Measurements from ENCODE around the gene MSI2.

Gene MSI2

GRCh38 chr17:57375040-57375769 is 118.9 kb downstream of the MSI2 start:
- DNase-seq, result no peak

GRCh38 chr17:57375770-57376225 is 119.5 kb downstream of the MSI2 start:
- no peak for DNase-seq

- no peak for DNase-seq
Observed at GRCh38 chr17:57377094-57377493, 120.8 kb downstream of the MSI2 start.

- DNase-seq, result no peak
Observed at GRCh38 chr17:57379237-57379894, 123.0 kb downstream of the MSI2 start.

- DNase-seq, result no peak
Observed at GRCh38 chr17:57379895-57380434, 123.6 kb downstream of the MSI2 start.

GRCh38 chr17:57381498-57381897 is 125.2 kb downstream of the MSI2 start:
- DNase-seq, result no peak

- DNase-seq, result no peak
Observed at GRCh38 chr17:57384219-57384618, 127.9 kb downstream of the MSI2 start.

GRCh38 chr17:57385975-57386374 is 129.7 kb downstream of the MSI2 start:
- DNase-seq, result no peak

GRCh38 chr17:57387575-57387974 is 131.3 kb downstream of the MSI2 start:
- no peak for DNase-seq

GRCh38 chr17:57388131-57388725 is 131.9 kb downstream of the MSI2 start:
- DNase-seq, result no peak

- no peak for DNase-seq
Observed at GRCh38 chr17:57389473-57389872, 133.2 kb downstream of the MSI2 start.

GRCh38 chr17:57391076-57391825 is 134.9 kb downstream of the MSI2 start:
- no peak for DNase-seq

- DNase-seq, result no peak
Observed at GRCh38 chr17:57391857-57392471, 135.6 kb downstream of the MSI2 start.

- no peak for DNase-seq
Observed at GRCh38 chr17:57393368-57393767, 137.0 kb downstream of the MSI2 start.

- no peak for DNase-seq
Observed at GRCh38 chr17:57394375-57394774, 138.1 kb downstream of the MSI2 start.

GRCh38 chr17:57395721-57396321 is 139.5 kb downstream of the MSI2 start:
- no peak for DNase-seq

- DNase-seq, result no peak
Observed at GRCh38 chr17:57396511-57396921, 140.2 kb downstream of the MSI2 start.

- DNase-seq, result no peak
Observed at GRCh38 chr17:57397402-57397801, 141.1 kb downstream of the MSI2 start.

GRCh38 chr17:57399690-57400089 is 143.4 kb downstream of the MSI2 start:
- DNase-seq, result no peak

- DNase-seq, result no peak
Observed at GRCh38 chr17:57400648-57401047, 144.3 kb downstream of the MSI2 start.

- no peak for DNase-seq
Observed at GRCh38 chr17:57401556-57402488, 145.5 kb downstream of the MSI2 start.

Data from activated CD8-positive, alpha-beta memory T cell treated with anti-CD3 and anti-CD28 coated beads for 24 hours (primary cell).